ENCODE results near the gene ZAR1.

Gene ZAR1

GRCh38 chr4:48498895-48499294, 8.8 kb downstream of the ZAR1 start:
- DNase-seq (ENCODE audit: low read depth) = no peak
- TF ChIP-seq CTCF (IDR thresholded peaks at IDR 0.05; ENCODE audit: low read depth, low read length, missing control alignments) = no peak
- H3K4me3 ChIP-seq (ENCODE audit: low read depth, low read length) = no peak overlapping the region
- in situ Hi-C loops (cut with HindIII; ENCODE audit: low sequenced_read_pairs) = no loop called here

- H3K4me3 ChIP-seq (ENCODE audit: low read depth, low read length) = no peak overlapping the region
- in situ Hi-C loops (cut with HindIII; ENCODE audit: low sequenced_read_pairs) = no loop called here
Observed at GRCh38 chr4:48499551-48500066, 9.6 kb downstream of the ZAR1 start.

GRCh38 chr4:48503233-48504025, 13.4 kb downstream of the ZAR1 start:
- DNase-seq (ENCODE audit: low read depth) = no peak
- TF ChIP-seq CTCF (IDR thresholded peaks at IDR 0.05; ENCODE audit: low read depth, low read length, missing control alignments) = no peak
- in situ Hi-C loops (cut with HindIII; ENCODE audit: low sequenced_read_pairs) = no loop called here
- no peak overlapping the region for H3K4me3 ChIP-seq (ENCODE audit: low read depth, low read length)

More at GRCh38 chr4:48499551-48500066, 9.6 kb downstream of the ZAR1 start:
- DNase-seq (ENCODE audit: low read depth) = no peak
- TF ChIP-seq CTCF (IDR thresholded peaks at IDR 0.05; ENCODE audit: low read depth, low read length, missing control alignments) = no peak

GRCh38 chr4:48504026-48504330, 13.9 kb downstream of the ZAR1 start:
- H3K4me3 ChIP-seq (ENCODE audit: low read depth, low read length) = no peak overlapping the region
- no peak for DNase-seq (ENCODE audit: low read depth)
- in situ Hi-C loops (cut with HindIII; ENCODE audit: low sequenced_read_pairs) = no loop called here
- TF ChIP-seq CTCF (IDR thresholded peaks at IDR 0.05; ENCODE audit: low read depth, low read length, missing control alignments) = no peak

- no peak for TF ChIP-seq CTCF (IDR thresholded peaks at IDR 0.05; ENCODE audit: low read depth, low read length, missing control alignments)
- no peak overlapping the region for H3K4me3 ChIP-seq (ENCODE audit: low read depth, low read length)
- in situ Hi-C loops (cut with HindIII; ENCODE audit: low sequenced_read_pairs) = no loop called here
- DNase-seq (ENCODE audit: low read depth) = no peak
Observed at GRCh38 chr4:48504352-48504751, 14.3 kb downstream of the ZAR1 start.

- in situ Hi-C loops (cut with HindIII; ENCODE audit: low sequenced_read_pairs) = no loop called here
- no peak for TF ChIP-seq CTCF (IDR thresholded peaks at IDR 0.05; ENCODE audit: low read depth, low read length, missing control alignments)
- no peak for DNase-seq (ENCODE audit: low read depth)
- H3K4me3 ChIP-seq (ENCODE audit: low read depth, low read length) = no peak overlapping the region
Observed at GRCh38 chr4:48506716-48507115, 16.7 kb downstream of the ZAR1 start.

All from astrocyte of the cerebellum (primary cell).